Adrenal gland (tissue), 5 donors: ENCODE measurements around the gene GRB10.

Experiments used
- CTCF ChIP-seq, 6 experiments: fragments of 450-650 bp in 4 of 6; fragments of 200-600 bp in 2 of 6; sonication (generic) in 1 of 6; IDR thresholded peaks; 1 replicate in 5 of 6; 2 replicates in 1 of 6; pipeline versions ENCODE4 v1.5.1 to v1.8.0; 2016 to 2021; ENCODE audit warnings: antibody characterized with exemption in 6 of 6, mild to moderate bottlenecking in 2 of 6, moderate library complexity in 1 of 6
- POLR2A ChIP-seq, 2 donors: fragments of 450-650 bp; IDR thresholded peaks; one replicate each; pipeline ENCODE4 v1.6.1; 2017; ENCODE audit warnings: antibody characterized with exemption in 2 of 2, mild to moderate bottlenecking in 2 of 2, moderate library complexity in 1 of 2
- donor health status: DM: no; HTN: no; CAD: no.

GRCh38 chr7:50751146-50751545 is 31.6 kb downstream of the GRB10 start:
- TF ChIP-seq CTCF (IDR thresholded peaks at IDR 0.05) (no peak), POLR2A (IDR thresholded peaks at IDR 0.05) (no peak)
